ENCODE data around the gene OLFM1.

The OLFM1 gene

GRCh38 chr9:135077497-135078200 lies 9.8 kb upstream of the OLFM1 start:
- DNase-seq (ENCODE audit: low read depth), result no peak
- no peak for TF ChIP-seq CTCF (IDR thresholded peaks at IDR 0.05; ENCODE audit: insufficient read depth, low read depth, low read length, missing control alignments)

GRCh38 chr9:135078361-135078821 lies 9.1 kb upstream of the OLFM1 start:
- TF ChIP-seq CTCF (IDR thresholded peaks at IDR 0.05; ENCODE audit: insufficient read depth, low read depth, low read length, missing control alignments), result no peak
- H3K4me3 ChIP-seq (ENCODE audit: low read length), result no peak overlapping the region
- DNase-seq (ENCODE audit: low read depth), result no peak

More at GRCh38 chr9:135077497-135078200, 9.8 kb upstream of the OLFM1 start:
- H3K4me3 ChIP-seq (ENCODE audit: low read length), result no peak overlapping the region

GRCh38 chr9:135079018-135079417 lies 8.4 kb upstream of the OLFM1 start:
- DNase-seq (ENCODE audit: low read depth), result no peak
- TF ChIP-seq CTCF (IDR thresholded peaks at IDR 0.05; ENCODE audit: insufficient read depth, low read depth, low read length, missing control alignments), result no peak
- no peak overlapping the region for H3K4me3 ChIP-seq (ENCODE audit: low read length)

GRCh38 chr9:135079676-135080075 lies 7.8 kb upstream of the OLFM1 start:
- no peak for TF ChIP-seq CTCF (IDR thresholded peaks at IDR 0.05; ENCODE audit: insufficient read depth, low read depth, low read length, missing control alignments)
- DNase-seq (ENCODE audit: low read depth), result no peak
- H3K4me3 ChIP-seq (ENCODE audit: low read length), result no peak overlapping the region

- no peak for DNase-seq (ENCODE audit: low read depth)
- H3K4me3 ChIP-seq (ENCODE audit: low read length), result no peak overlapping the region
- TF ChIP-seq CTCF (IDR thresholded peaks at IDR 0.05; ENCODE audit: insufficient read depth, low read depth, low read length, missing control alignments), result no peak
These were observed 6.9 kb upstream of the OLFM1 start for GRCh38 chr9:135080286-135081263.

- H3K4me3 ChIP-seq (ENCODE audit: low read length), result no peak overlapping the region
- TF ChIP-seq CTCF (IDR thresholded peaks at IDR 0.05; ENCODE audit: insufficient read depth, low read depth, low read length, missing control alignments), result no peak
- no peak for DNase-seq (ENCODE audit: low read depth)
These were observed 6.2 kb upstream of the OLFM1 start for GRCh38 chr9:135081264-135081660.

All from epithelial cell of esophagus (primary cell).